Tibial nerve (tissue), 4 donors: ENCODE results near the gene DAPK1. TPM values are rescaled to one million over a fixed set of nuclear protein-coding genes. Genes with fewer than 3 reads are reported as not detected.
A peak's percentile ranks its signal among the peaks of the same experiment; 100 is the strongest.

ENCODE experiments used
- DNase-seq, 2 donors: peaks; one replicate each; pipeline ENCODE4 v3.0.0-alpha.2; 2019; ENCODE audit warnings: low spot score in 2 of 2
- H3K27ac ChIP-seq, 4 donors: fragments of 200-600 bp; sonication (generic) in 3 of 4; one replicate each; pipeline ENCODE4 v1.5.1; 2017 to 2019; ENCODE audit warnings: mild to moderate bottlenecking in 1 of 4
- H3K27me3 ChIP-seq, 2 donors: fragments of 200-600 bp; sonication (generic) in 1 of 2; one replicate each; pipeline versions ENCODE4 v1.5.1 to v1.6.0; 2017 to 2019
- H3K36me3 ChIP-seq, 3 donors: fragments of 200-600 bp; sonication (generic); one replicate each; pipeline ENCODE4 v1.5.1; 2018 to 2019
- H3K4me1 ChIP-seq, 4 donors: fragments of 200-600 bp; sonication (generic) in 3 of 4; one replicate each; pipeline ENCODE4 v1.5.1; 2017 to 2019
- H3K4me3 ChIP-seq, 4 donors: fragments of 200-600 bp; sonication (generic) in 3 of 4; one replicate each; pipeline ENCODE4 v1.5.1; 2017 to 2019; ENCODE audit warnings: mild to moderate bottlenecking in 1 of 4, moderate library complexity in 1 of 4
- H3K9me3 ChIP-seq, 4 donors: fragments of 200-600 bp; sonication (generic) in 3 of 4; one replicate each; pipeline ENCODE4 v1.5.1; 2017 to 2019
- EP300 ChIP-seq, 2 donors: sonication (generic); formaldehyde crosslinking; IDR thresholded peaks; one replicate each; pipeline ENCODE4 v1.6.1; 2017; ENCODE audit warnings: antibody characterized with exemption in 2 of 2, mild to moderate bottlenecking in 1 of 2
- POLR2A ChIP-seq, 2 donors: fragments of 450-650 bp; IDR thresholded peaks; one replicate each; pipeline ENCODE4 v1.6.1; 2017; ENCODE audit warnings: antibody characterized with exemption in 2 of 2, mild to moderate bottlenecking in 2 of 2, moderate library complexity in 2 of 2
- WGBS, 2 donors: methylation state at CpG; one replicate each; pipeline ENCODE4 v1.1.5; 2018; 5-methylcytosine and 5-hydroxymethylcytosine counted together
- total RNA-seq, 4 donors: library from RNA; depleted of rRNA; stranded (reverse); fragments of >200 nt; gene quantifications; one replicate each; pipeline ENCODE4 v1.1.0, GENCODE V29; 2016
- TF ChIP-seq, protein P1 (sequence below), 5 experiments: fragments of 200-600 bp in 3 of 5; fragments of 450-650 bp in 2 of 5; sonication (generic) in 3 of 5; IDR thresholded peaks; one replicate each; pipeline ENCODE4 v1.5.1; 2016 to 2019; ENCODE audit warnings: antibody characterized with exemption in 5 of 5, mild to moderate bottlenecking in 3 of 5, moderate library complexity in 2 of 5

The DAPK1 gene
- 10 to 100 TPM; 58.8 to 97.3 (median 64.2) TPM for total RNA-seq

DNA sequence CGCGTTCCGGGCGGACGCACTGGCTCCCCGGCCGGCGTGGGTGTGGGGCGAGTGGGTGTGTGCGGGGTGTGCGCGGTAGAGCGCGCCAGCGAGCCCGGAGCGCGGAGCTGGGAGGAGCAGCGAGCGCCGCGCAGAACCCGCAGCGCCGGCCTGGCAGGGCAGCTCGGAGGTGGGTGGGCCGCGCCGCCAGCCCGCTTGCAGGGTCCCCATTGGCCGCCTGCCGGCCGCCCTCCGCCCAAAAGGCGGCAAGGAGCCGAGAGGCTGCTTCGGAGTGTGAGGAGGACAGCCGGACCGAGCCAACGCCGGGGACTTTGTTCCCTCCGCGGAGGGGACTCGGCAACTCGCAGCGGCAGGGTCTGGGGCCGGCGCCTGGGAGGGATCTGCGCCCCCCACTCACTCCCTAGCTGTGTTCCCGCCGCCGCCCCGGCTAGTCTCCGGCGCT, at the start of gene DAPK1:
DAPK1 (plus strand) TSS at position 264 of the 442 bp plus-strand sequence. CDS start 1,211 bp downstream, outside the sequence.
- WGBS, 2 donors, result 0 to 1% methylated on average over 23 to 27 of the region's 55 CpGs
- peak; percentile 30 to 40 for DNase-seq
- Histone ChIP-seq H3K27me3 (peaks cover 0 to 10% of the 10 kb centered on the region in 2 donors), H3K27ac (peak within 1 kb of the TSS in 3 of 4 donors; percentile 81 to 88 (median 81)), H3K9me3 (no peaks in the 10 kb centered on the region), H3K36me3 (no peaks in the 10 kb centered on the region), H3K4me1 (peaks cover 0 to 47% (median 0%) of the 10 kb centered on the region in 4 donors), H3K4me3 (peak within 1 kb of the TSS; percentile 35 to 75 (median 66))
- TF ChIP-seq, protein P1, sequence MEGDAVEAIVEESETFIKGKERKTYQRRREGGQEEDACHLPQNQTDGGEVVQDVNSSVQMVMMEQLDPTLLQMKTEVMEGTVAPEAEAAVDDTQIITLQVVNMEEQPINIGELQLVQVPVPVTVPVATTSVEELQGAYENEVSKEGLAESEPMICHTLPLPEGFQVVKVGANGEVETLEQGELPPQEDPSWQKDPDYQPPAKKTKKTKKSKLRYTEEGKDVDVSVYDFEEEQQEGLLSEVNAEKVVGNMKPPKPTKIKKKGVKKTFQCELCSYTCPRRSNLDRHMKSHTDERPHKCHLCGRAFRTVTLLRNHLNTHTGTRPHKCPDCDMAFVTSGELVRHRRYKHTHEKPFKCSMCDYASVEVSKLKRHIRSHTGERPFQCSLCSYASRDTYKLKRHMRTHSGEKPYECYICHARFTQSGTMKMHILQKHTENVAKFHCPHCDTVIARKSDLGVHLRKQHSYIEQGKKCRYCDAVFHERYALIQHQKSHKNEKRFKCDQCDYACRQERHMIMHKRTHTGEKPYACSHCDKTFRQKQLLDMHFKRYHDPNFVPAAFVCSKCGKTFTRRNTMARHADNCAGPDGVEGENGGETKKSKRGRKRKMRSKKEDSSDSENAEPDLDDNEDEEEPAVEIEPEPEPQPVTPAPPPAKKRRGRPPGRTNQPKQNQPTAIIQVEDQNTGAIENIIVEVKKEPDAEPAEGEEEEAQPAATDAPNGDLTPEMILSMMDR (IDR thresholded peaks at IDR 0.05), result peak in 1 of 5 experiments; percentile 15
- TF ChIP-seq POLR2A (IDR thresholded peaks at IDR 0.05), result peak in 1 of 2 donors; percentile 34
- TF ChIP-seq EP300 (IDR thresholded peaks at IDR 0.05), result peak in 1 of 2 donors; percentile 23

DNA sequence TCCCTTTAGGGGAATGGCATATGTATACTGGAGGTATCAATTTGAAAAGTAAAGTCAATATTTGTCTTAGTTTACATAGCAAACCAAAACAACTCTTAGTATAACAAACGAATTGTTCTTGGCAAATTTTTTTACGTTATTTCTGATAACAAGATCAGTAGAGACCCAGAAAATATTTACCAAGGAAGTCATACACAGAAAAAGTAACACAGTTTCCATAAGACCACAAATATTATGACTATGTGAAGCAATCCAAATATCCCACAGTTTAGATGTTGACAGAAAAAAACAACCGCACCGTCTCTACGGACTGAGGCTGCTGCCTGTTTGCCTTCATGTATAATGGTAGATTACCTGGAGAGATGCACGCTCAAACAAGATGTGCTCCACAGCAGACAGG, 46.5 kb upstream of the DAPK1 start:
- no peak for DNase-seq
- no peaks in the 10 kb centered on the region for H3K27me3 ChIP-seq
- peaks cover 0 to 12% (median 0%) of the 10 kb centered on the region in 4 donors for H3K9me3 ChIP-seq
- TF ChIP-seq EP300 (IDR thresholded peaks at IDR 0.05) (no peak), POLR2A (IDR thresholded peaks at IDR 0.05) (no peak)
- TF ChIP-seq, protein P1 (IDR thresholded peaks at IDR 0.05), result no peak
- H3K4me3 ChIP-seq, result no peak overlapping the region
- no peak overlapping the region for H3K27ac ChIP-seq
- no peaks in the 10 kb centered on the region for H3K4me1 ChIP-seq
- no peaks in the 10 kb centered on the region for H3K36me3 ChIP-seq
- WGBS, 2 donors, result 56 to 66% methylated on average over 6 of the region's 6 CpGs

DNA sequence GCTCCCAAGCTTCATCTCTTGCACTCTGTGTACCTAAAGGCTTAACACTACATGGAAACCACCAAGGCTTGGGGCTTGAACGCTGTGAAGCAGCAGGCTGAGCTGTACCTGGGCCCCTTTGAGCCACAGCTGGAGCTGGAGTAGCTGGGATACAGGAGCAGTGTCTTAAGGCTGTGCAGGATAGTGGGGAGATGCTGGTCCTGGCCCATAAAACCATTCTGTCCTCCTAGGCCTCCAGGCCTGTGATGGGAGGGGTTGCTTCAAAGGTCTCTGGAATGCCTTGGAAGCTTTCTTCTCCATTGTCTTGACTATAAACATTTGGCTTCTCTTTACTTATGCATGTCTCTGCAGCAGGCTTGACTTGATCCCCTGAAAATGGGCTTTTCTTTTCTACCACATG, 42.3 kb upstream of the DAPK1 start:
- Histone ChIP-seq H3K36me3 (no peaks in the 10 kb centered on the region), H3K4me1 (no peaks in the 10 kb centered on the region), H3K9me3 (peaks cover 0 to 12% (median 0%) of the 10 kb centered on the region in 4 donors), H3K27ac (no peak overlapping the region), H3K4me3 (no peak overlapping the region), H3K27me3 (no peaks in the 10 kb centered on the region)
- DNase-seq, result no peak
- TF ChIP-seq, protein P1 (IDR thresholded peaks at IDR 0.05), result no peak
- no peak for TF ChIP-seq EP300 (IDR thresholded peaks at IDR 0.05)
- no peak for TF ChIP-seq POLR2A (IDR thresholded peaks at IDR 0.05)
- 71 to 72% methylated on average over 1 of the region's 1 CpG for WGBS, 2 donors

DNA sequence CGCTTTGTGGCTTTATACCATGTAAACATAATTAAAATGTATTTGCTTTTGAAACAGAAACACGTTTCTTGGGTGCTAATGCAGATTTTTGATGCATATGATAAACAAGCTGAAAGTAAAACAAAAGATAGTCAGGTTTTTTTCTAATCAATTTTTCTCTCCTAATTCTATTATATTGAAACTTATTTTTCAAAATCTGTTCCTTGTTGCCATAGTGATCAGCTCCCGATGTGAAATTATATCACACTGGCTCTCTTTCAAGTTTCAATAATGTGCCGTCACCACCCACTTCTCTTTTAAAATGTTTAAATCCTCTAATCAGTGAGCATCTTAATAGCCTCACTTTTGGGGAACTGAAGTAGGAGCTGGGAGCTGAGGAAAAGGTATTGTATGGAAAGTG, 36.4 kb upstream of the DAPK1 start:
- no peak overlapping the region for H3K4me3 ChIP-seq
- no peaks in the 10 kb centered on the region for H3K9me3 ChIP-seq
- no peak for DNase-seq
- H3K36me3 ChIP-seq, result no peaks in the 10 kb centered on the region
- H3K4me1 ChIP-seq, result peaks cover 0 to 7% (median 0%) of the 10 kb centered on the region in 4 donors
- TF ChIP-seq, protein P1 (IDR thresholded peaks at IDR 0.05), result no peak
- no peak for TF ChIP-seq POLR2A (IDR thresholded peaks at IDR 0.05)
- TF ChIP-seq EP300 (IDR thresholded peaks at IDR 0.05), result no peak
- H3K27ac ChIP-seq, result no peak overlapping the region
- no peaks in the 10 kb centered on the region for H3K27me3 ChIP-seq
- 57 to 60% methylated on average over 4 of the region's 4 CpGs for WGBS, 2 donors

DNA sequence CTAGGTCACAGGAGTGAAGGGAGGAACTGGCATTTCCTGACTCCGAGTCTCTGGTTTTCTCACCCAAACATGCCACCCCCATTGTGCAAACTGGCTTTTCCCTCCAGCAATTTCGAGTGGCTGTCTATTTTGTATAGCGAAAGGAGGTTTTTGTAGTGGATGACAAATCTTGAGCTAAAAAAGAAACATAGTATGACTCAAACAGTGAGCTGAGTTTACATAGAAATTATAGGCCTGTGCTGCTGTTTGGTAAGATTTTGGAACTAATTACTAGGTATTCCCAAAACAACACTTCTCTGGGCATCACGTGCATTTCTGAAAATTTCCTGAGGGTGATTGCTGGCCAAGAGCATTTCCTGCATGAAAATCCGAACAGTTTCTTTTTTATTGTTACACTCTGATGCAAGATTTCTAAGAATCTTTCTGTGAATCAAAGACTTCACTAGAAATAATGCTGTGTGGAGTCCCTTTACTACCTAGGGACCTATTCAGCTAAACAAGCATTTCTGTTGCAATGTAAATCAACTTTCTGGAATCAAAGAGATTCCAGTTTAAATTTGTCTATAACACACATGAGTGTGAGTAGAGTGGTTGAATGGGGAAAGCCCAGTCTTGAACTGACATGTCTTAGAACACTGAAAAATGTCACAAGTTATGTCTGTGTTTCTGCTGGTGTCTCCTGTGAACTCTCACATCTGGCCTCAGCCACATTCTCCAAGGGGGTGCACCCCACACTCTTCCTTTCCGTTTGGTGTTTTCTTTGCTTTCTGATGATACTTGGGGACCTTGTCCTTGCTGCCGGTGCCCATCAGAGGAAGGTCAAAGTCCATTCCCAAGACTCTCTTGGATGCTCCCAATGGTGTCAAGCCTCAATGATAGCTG, 33.3 kb upstream of the DAPK1 start:
- Histone ChIP-seq H3K4me3 (no peak overlapping the region), H3K27ac (peak overlapping the region in 2 of 4 donors; percentile 50 to 63), H3K36me3 (no peaks in the 10 kb centered on the region), H3K9me3 (no peaks in the 10 kb centered on the region), H3K4me1 (peaks cover 0 to 7% (median 0%) of the 10 kb centered on the region in 4 donors), H3K27me3 (no peaks in the 10 kb centered on the region)
- TF ChIP-seq EP300 (IDR thresholded peaks at IDR 0.05), result peak; percentile 20 to 59
- TF ChIP-seq, protein P1 (IDR thresholded peaks at IDR 0.05), result no peak
- TF ChIP-seq POLR2A (IDR thresholded peaks at IDR 0.05), result no peak
- peak in 1 of 2 donors; percentile 15 for DNase-seq
- WGBS, 2 donors, result 36% methylated on average over 7 of the region's 7 CpGs
